Measurements from ENCODE around the gene POU2F1.

- TF ChIP-seq CTCF (IDR thresholded peaks at IDR 0.05): no peak
- TF ChIP-seq POLR2AphosphoS5 (IDR thresholded peaks at IDR 0.05): no peak
Measured at GRCh38 chr1:167427848-167428247, 207.2 kb downstream of the POU2F1 start.

Data from upper lobe of left lung (tissue), 4 donors.